ENCODE measurements around the gene TMEM253.

GRCh38 chr14:21120686-21121085 lies 19.8 kb downstream of the TMEM253 start:
- TF ChIP-seq EZH2 (IDR thresholded peaks at IDR 0.05) (no peak), POLR2AphosphoS5 (IDR thresholded peaks at IDR 0.05; ENCODE audit: borderline replicate concordance, low read depth, low read length) (no peak), FOXP2 (optimal IDR thresholded peaks at IDR 0.05; ENCODE audit: control extremely low read depth, extremely low read length, insufficient read depth) (no peak)

All from SK-N-MC (cell line).